HG02938 (cell line): ENCODE measurements around the gene AIMP1.
A peak's percentile ranks its signal among the peaks of the same experiment; 100 is the strongest.

Experiments used
- ATAC-seq: cut with Tn5 transposase; IDR thresholded peaks from one replicate; pipeline ENCODE4 v1.9.1; 2021; ENCODE audit warnings: mild to moderate bottlenecking, moderate library complexity; ENCODE audit not compliant: unreplicated experiment

Gene AIMP1

GRCh38 chr4:106315968-106316772 is at the start of gene AIMP1, which contains the start of gene TBCK:
TSS of gene AIMP1 (plus strand) at chr4:106316550. CDS start at chr4:106325010, 8,460 bp downstream.
TSS of gene TBCK (minus strand) at chr4:106316209. CDS start at chr4:106308960, 7,249 bp downstream.
- ATAC-seq, result peak; percentile 85

DNA sequence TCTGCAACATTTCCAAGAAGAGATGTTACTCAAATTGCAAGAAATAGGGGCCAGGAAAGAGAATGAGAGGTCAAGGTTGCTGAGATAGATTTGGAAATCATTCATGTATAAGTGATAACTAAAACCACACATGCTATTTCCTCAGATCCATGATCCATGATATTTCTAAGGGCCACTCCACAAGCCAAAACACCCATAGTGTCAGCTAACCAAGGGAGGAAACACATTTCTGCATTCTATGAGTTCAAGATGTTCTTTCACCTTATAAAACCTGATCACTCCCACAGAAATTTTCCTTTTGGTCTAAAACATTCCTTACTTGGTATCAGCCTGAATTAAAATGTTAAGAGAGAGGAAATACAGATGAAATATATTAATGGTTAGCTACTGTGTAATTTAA is 47.6 kb upstream of the AIMP1 start:
- no peak for ATAC-seq

DNA sequence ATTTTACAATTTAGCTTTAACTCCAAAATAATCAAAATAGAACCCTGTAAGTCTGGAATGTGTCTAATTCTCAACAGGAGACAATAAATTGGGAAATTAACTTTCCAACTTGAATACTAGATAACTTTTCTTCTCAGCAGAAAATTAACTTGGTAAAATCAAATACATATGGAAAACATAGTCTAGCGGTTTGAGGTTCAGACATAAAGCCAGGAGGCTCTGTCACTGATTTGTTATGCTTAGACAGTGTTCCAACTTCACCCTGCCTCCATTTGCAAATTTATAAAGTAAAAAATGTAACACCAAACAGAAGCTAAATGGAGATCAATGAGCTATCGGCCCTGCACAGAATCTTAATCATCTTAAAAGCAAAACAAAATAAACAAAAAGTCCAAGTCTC is 46.6 kb upstream of the AIMP1 start:
- no peak for ATAC-seq

DNA sequence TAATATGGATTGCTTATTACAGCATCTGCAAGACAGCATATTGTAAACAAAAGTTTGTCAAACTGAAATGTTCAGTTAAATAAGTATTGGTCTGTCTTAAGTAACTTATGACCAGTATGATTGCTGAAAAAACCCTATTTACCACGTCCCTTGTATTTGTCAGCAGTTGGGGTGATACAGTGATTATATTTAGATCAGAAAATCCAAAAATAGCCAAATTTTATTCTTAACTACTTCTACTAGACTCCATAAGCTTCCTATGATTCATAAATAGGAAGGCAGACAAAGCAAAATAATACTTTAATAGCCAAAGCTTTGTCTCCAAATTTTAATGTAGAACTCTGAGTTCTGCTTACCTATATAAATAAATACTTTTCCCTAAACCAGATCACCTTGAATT is 45.6 kb upstream of the AIMP1 start:
- ATAC-seq, result no peak

DNA sequence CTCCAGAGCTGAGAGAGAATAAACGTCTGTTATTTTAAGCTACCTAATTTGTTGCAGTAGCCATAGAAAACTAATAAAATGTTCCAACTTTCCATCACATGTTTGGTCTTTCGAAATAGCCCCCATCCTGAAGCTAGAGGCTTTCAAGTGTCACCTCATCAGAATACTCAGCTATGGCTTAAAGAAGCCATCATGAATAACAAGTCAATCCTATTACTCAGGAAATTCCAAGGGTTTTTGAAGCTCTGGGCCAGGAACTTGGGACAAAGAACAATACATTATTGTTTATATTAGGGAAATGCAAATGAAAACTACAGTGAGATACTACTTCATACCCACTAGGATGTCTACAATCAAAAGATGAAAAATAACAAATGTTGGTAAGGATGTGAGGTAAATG is 42.5 kb upstream of the AIMP1 start:
- ATAC-seq, result no peak

GRCh38 chr4:106277140-106277675 is 39.1 kb upstream of the AIMP1 start:
- no peak for ATAC-seq

DNA sequence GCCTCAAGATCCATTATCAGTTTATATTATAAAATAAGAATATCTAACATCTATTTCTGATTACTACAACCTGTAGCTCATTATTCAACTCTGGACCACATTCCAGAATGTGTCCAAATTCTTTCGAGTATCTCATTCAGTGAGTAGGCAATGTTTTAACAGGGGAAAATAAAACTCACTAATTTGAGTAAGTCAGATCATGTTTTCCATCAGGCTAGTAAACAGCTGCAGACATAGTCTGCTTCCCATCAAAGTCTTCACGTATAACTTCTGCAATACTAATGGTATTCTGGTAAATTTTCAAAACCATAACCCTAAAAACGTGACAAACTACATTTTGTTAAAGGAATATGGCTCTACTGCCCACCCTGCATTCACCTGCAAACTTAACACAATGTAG is 32.1 kb upstream of the AIMP1 start:
- ATAC-seq, result no peak

GRCh38 chr4:106286611-106287010 is 29.7 kb upstream of the AIMP1 start:
- ATAC-seq, result no peak

GRCh38 chr4:106287353-106287969 is 28.9 kb upstream of the AIMP1 start:
- no peak for ATAC-seq

GRCh38 chr4:106289737-106290136 is 26.6 kb upstream of the AIMP1 start:
- ATAC-seq, result no peak

GRCh38 chr4:106291678-106292077 is 24.7 kb upstream of the AIMP1 start:
- ATAC-seq, result no peak

- ATAC-seq, result no peak
Observed at GRCh38 chr4:106294062-106294461, 22.3 kb upstream of the AIMP1 start.

GRCh38 chr4:106297245-106298035 is 18.9 kb upstream of the AIMP1 start:
- ATAC-seq, result no peak

DNA sequence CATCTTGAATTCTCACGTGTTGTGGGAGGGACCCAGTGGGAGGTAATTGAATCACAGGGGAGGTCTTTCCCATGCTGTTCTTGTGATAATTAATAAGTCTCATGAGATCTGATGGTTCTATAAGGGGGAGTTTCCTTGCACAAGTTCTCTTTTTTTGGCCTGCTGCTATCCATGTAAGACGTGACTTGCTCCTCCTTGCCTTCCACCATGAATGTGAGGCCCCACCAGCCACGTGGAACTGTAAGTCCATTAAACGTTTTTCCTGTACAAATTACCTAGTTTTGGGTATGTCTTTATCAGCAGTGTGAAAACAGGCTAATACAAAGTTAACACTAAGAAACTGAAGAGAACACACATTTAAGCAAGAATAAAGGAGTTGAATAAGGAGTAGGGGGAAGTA is 16.4 kb upstream of the AIMP1 start:
- ATAC-seq, result no peak

DNA sequence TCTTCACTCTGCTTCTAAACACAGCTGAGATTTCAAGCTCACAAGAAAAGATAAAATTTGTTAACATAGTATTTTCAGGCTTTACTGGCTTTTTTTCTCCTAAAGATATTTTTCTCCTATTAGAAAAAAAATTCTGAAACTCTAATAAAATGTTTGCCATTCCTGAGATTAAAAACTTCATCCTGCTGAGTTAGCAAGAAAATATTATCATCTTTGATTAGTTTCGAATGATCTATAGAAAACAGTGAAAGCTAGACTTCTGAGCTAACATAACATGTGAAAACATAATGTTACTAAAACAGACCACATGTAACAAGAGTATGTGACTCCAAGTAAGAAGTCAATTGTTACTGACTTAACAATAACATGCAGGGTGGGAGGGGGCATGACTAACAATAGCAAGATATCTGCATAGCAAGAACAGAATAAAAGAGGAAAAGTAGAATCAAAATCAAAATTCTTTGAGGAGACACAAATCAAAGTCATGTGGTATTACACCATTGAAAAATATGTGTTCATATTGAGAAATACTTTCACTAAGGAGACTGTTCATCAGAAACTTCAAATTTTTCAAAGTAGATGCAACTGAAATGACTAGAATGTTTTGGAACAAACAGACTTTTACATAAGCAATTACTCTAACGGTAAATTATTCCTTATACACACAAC is 14.8 kb upstream of the AIMP1 start:
- ATAC-seq, result no peak

DNA sequence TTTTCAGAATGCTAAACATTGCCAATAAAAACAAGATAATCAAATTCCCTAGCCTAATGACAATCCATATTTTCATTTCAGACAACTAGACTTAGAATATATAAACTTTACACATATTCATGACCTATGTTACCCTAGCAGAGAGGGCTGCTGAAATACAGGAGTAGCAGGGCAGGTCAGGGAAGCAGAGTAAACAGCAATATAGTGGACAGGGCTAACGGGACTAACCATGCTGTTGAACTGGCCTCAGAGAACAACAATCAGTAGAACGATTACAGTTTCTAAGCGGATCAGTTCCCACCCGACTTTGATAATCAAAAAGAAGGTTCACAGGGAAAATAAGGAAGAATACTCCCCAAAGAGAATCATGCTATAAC is 14.3 kb upstream of the AIMP1 start:
- ATAC-seq, result no peak

DNA sequence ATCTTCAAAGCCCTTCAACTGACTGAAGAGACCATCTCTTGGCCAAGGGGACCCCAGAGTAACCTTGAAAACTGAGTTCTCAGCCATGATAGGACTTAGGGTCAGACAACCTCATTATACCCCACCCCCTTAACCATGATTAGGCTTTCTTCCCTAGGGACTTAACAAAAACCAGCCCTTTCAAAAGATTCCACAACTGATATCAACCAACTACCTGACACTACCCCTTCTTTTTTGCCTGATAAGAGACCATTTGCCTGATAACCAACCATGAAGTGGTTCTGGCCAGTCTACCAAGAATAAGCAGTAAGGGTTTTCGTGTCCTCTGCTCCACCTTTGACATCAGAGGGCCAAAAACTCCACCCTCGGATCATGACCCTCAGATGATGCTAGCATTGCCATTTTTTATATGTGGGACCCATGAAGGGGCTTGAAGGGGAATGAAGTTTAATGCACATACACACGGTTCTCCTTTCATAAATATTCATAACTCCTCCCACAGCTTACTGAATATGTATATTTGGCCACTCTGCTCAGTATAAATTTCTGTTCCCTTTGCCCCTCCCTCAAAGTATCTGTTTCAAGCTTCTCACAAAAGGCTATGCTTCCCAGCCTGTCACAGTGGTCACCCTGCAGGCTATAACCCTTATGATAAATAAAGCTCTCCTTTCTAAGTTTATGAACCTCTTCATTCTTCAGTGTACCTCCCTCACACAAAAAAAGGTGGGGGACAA is 12.6 kb upstream of the AIMP1 start:
- ATAC-seq, result no peak

DNA sequence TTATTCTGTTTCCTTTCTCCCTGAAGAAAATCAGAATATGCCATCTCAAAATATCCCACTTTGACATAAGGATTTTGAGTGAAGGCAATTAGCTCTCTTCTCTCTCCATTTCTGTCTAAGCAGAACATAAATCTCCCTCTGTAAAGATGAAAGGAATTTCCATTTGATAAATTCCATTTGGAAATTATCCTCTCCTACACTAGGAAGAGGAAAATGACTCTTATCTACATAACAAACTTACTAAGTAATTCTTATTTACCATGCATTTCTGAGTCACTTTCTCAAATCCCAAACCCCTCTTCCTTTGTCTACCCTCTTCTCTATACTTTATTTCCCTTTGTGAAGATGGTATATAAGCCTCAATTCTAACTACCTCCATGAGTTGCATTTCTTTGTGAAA is 11.7 kb upstream of the AIMP1 start:
- no peak for ATAC-seq

- ATAC-seq, result no peak
Observed at GRCh38 chr4:106305435-106306055, 10.8 kb upstream of the AIMP1 start.

DNA sequence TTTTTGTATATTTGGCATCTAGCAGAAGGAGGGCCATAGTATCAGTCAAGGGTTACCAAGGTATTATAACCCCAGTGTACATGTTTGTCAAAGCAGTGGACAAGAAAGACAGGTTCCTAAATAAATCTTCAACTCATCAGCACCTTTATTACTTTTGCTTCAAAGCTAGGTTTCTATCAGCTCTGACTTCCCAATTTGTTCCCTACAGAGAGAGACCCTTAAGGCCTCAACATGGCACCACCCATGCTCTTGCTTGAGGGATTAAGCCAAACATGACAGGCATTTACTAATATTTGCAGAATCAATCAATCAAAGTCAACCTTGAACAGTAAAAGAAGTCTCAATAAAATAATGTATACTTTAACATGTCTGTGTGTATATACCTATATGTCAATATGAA is 9.8 kb upstream of the AIMP1 start:
- ATAC-seq, result no peak
